Ovary (tissue), 3 donors: ENCODE results near the gene CAPN9.

Source experiments
- POLR2A ChIP-seq: fragments of 450-650 bp; IDR thresholded peaks from one replicate; pipeline ENCODE4 v1.6.1; 2017; ENCODE audit warnings: antibody characterized with exemption, mild to moderate bottlenecking, moderate library complexity
- TF ChIP-seq, protein P1 (sequence below), 3 donors: fragments of 450-650 bp in 2 of 3; fragments of 200-600 bp in 1 of 3; IDR thresholded peaks; one replicate each; pipeline versions ENCODE4 v1.5.1 to v1.8.0; 2016 to 2022; ENCODE audit warnings: antibody characterized with exemption in 3 of 3, mild to moderate bottlenecking in 1 of 3
- donor health status: DM: no; HTN: no; CAD: no.

DNA sequence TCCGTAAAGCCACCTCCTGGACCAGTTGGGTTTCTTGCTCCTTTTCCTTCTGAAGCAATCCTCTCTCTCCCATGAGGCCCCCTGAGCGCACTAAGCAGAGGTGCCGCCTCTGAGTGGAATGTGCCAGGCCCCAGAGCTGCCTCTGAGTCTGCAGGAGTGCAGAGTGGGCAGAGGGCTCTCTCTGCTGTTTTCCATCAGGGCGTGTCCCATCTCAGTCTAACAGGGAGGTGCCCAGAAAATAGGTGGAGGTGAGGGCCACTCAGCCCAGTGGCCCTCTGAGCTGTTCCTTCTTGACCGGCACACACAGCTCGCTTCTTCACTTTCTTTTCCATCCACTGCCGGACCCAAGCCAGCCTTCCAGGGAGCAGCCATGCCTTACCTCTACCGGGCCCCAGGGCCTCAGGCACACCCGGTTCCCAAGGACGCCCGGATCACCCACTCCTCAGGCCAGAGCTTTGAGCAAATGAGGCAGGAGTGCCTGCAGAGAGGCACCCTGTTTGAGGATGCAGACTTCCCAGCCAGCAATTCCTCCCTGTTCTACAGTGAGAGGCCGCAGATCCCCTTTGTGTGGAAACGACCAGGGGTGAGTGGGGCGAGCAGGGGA, at the start of gene CAPN9:
- TF ChIP-seq, protein P1, sequence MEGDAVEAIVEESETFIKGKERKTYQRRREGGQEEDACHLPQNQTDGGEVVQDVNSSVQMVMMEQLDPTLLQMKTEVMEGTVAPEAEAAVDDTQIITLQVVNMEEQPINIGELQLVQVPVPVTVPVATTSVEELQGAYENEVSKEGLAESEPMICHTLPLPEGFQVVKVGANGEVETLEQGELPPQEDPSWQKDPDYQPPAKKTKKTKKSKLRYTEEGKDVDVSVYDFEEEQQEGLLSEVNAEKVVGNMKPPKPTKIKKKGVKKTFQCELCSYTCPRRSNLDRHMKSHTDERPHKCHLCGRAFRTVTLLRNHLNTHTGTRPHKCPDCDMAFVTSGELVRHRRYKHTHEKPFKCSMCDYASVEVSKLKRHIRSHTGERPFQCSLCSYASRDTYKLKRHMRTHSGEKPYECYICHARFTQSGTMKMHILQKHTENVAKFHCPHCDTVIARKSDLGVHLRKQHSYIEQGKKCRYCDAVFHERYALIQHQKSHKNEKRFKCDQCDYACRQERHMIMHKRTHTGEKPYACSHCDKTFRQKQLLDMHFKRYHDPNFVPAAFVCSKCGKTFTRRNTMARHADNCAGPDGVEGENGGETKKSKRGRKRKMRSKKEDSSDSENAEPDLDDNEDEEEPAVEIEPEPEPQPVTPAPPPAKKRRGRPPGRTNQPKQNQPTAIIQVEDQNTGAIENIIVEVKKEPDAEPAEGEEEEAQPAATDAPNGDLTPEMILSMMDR (IDR thresholded peaks at IDR 0.05): no peak
- TF ChIP-seq POLR2A: no peak
